ENCODE data around the gene UBN2.

Gene UBN2

DNA sequence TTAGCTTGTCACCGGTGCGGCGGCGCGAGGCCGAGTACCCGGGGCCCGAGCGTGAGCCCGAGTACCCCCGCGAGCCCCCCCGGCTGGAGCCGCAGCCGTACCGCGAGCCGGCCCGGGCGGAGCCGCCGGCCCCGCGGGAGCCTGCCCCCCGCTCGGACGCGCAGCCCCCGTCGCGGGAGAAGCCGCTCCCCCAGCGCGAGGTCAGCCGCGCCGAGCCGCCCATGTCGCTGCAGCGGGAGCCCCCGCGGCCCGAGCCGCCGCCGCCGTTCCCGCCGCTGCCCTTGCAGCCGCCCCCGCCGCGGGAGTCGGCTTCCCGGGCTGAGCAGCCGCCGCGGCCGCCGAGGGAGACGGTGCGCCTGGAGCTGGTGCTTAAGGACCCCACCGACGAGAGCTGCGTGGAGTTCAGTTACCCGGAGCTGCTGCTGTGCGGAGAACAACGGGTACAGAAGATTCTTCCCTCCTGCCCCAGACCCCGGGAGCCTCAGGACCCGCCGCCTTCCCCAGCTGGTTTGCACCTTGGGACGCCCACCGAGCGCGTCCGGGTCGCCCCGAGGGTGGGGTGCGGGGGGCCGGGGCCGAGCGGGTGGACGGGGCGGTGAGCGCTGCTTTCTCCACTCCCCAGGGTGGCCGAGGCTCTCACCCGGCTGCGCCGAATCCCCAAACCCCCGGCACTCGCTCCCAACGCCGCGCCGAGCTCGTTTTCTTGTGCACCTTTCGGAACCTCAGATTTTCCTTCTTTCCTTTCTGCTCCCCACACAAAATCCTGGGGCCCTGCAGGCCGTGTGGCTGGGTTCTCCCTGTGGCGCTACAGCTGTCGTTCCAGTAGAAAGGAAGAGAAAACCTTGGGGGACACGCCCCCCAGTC lies 708 bp downstream of the UBN2 start:
- in situ Hi-C loops (cut with MboI; ENCODE audit: low sequenced_read_pairs) = no loop called here

DNA sequence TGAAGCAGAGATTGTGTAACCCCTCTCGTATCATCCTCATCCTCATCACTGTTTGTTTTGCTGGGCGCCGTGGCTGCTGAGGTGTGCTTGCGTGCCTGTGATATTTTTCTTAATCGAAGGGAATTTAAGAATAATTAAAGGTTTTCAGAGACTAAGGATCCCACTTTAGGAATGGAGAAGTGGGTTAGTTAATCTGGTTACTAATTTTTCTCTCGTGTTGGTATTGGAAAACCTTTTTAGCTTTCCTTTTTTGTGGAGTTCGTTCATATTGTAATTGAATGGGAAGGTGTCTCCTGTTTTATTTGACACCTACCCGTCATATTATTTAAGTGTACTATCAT lies 1.3 kb downstream of the UBN2 start:
- in situ Hi-C loops (cut with MboI; ENCODE audit: low sequenced_read_pairs) = no loop called here

DNA sequence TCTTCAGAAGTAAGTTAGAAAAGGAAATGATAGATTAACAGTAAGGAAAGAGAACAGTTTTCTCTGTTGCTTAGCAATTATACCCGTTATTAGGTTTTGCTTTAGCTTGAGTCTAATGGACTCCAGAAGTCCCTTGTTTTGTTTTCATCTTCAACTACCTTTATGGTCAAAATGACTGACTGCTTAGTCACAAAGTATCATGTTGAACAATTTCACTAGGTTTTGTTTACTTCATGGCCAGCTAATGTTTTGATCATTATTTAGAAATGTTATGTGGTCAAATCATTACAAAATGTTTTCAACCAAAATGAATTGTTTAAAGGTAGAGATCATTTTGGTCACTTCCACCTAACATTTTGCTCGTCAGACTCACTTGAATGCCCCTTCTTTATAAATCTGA lies 1.9 kb downstream of the UBN2 start:
- in situ Hi-C loops (cut with MboI; ENCODE audit: low sequenced_read_pairs) = no loop called here

DNA sequence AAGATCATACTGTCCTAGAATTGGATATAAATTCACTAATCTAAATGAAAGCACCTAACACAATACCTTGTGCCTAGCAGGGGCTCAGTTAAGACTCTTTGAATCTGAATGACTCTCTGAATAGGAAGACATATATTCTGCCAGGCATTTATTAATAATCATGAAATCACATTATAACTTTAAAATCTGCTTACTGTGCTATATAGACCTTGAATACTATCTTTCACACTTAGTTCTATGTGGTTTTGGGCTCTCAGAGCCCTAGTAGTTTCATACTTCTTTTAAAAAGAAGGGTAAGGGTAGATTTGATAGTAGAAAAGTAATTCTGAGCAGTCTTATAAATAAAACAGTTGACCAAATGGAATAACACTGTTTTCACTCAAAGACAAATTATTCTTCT lies 10.2 kb downstream of the UBN2 start:
- in situ Hi-C loops (cut with MboI; ENCODE audit: low sequenced_read_pairs) = no loop called here

DNA sequence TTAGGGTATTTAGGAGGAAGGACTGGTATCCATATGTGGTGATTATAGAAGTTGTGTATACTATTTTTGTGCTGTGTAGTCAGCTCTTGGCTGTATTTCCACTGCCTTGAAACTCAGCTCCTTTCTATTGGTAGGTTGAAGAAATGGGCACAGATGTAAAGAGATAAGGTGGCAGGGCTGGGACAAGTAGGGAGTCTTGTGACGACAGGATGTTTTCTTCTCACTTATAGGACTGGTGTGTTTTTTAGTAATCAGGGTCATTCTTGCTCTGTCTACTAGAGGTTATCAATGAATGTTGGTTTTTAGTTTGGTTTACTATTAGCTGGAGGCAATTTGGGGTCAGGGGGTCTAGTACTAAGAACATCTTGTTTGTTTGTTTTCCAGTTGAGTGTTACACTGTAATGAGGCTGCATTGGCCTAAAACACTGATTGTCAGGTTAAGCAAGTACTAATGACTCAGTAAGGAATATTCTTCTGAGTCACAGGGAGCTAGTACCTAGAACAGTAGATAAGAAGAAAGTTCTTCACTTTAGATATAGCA lies 11.8 kb downstream of the UBN2 start:
- in situ Hi-C loops (cut with MboI; ENCODE audit: low sequenced_read_pairs) = no loop called here

DNA sequence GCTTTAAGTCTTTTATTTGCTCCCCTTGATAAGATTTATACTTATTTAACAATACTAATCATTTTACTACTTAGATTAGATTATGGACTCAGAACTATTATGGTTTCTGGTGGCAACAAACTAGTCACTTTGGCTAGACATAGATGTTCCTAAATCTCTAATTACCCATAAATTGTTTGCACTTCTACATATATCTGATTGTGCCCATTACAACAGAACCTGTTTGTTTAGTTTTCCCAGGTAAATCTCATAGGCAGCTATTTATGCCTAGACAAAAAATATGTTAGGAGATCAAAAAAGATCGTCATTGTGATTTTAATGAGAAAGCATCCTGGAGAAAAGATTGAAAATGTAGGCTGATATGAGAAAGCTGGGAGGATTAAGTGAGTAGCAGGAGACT lies 14.4 kb downstream of the UBN2 start:
- in situ Hi-C loops (cut with MboI; ENCODE audit: low sequenced_read_pairs) = no loop called here

DNA sequence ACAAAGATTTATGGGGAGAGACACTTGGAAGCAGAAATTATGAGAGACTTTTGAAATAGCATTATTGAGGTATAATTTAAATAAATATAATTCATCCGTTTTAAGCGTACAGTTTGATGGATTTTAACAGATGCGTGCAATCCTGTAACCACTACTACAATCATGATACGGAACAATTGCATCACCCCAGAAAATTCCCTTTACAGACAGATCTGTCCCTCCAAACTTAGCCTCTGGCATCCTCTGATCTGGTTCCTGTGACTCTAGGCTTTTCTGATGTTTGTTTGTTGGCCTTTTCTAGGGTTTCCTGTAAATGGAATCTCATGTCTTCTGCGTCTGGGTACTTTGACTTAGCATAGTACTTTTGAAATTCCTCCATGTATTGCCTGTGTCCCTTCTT lies 15.5 kb downstream of the UBN2 start:
- in situ Hi-C loops (cut with MboI; ENCODE audit: low sequenced_read_pairs) = no loop called here

DNA sequence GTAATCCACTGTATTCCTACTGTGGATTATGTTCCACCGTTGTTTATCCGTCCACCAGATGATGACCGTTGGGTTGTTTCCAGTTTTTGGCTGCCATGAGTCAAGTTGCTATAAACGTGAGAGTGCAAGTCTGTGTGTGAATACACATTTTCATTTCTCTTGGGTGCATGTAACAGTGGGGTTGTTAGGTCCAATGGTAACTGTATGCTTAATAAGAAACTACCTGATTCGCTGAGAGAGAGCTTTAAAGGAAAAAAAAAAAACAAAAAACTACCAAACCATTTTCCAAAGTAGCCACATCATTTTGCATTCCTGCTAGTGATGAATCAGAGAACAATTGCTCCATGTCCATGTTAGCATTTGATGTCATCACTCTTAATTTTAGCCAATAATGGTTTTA lies 15.9 kb downstream of the UBN2 start:
- in situ Hi-C loops (cut with MboI; ENCODE audit: low sequenced_read_pairs) = no loop called here

DNA sequence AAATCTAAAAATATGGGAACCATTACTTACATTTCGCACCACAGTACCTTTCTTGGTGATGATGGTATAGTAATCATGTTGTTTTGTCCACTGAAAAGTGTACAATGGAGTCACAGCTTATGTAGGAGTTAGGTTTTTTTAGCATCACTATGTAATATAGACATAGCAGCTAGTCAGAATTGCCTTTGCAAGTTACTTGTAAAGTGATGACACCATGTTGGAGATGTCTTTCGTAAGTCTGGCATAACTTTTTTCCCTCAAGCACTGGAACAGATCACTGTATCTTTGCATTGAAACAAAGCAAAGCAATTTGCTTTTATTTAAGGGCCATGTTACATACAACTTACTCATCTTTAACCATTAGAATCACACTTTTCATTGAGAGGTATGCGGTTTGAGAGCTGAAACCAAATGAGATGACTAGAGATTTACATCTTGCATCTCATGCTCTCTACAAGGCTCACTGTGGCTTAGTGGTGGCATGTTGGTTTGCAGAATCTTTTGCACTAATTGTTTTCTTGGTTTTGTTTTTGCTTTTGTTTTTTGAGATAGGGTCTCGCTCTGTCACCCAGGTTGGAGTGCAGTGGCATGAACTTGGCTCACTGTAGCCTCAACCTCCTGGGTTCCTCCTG lies 18.3 kb downstream of the UBN2 start:
- in situ Hi-C loops (cut with MboI; ENCODE audit: low sequenced_read_pairs) = no loop called here

DNA sequence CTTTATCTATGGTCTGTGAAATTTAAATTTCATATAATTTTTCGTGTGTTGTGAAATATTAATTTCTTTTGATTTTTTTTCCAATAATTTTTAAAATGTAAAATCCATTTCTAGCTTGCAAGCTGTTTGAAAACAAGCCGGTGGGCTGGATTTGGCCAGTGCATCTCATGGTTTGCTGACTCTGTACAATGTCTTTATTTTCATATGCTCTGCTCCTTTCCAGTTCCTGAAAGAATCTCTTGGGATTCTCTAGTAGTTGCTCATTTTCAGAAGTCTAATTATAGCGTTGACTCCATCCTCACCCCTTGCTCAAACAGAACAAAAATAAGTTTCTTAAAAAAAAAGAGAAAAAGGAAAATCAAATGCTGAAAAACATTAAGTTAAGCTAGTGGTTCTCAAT lies 21.4 kb downstream of the UBN2 start:
- in situ Hi-C loops (cut with MboI; ENCODE audit: low sequenced_read_pairs) = no loop called here

DNA sequence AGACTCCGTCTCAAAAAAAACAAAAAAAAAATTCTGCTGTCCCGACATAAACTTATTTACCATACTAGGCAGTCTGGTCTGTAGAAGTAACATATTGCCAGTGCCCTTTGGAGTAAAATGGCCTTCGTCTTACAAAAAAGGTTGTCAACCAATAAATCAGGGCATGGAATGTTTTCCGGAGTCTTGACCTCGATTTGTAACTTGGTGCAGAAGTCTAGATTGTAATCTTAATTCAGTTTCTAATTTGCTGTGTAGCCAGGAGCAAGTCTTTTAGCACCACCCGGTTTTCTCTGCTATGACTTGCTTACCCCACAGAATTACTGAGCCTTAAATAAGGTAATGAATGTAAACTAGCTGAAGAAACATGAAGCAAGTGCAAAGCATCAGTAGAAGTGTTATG lies 23.2 kb downstream of the UBN2 start:
- in situ Hi-C loops (cut with MboI; ENCODE audit: low sequenced_read_pairs) = no loop called here

DNA sequence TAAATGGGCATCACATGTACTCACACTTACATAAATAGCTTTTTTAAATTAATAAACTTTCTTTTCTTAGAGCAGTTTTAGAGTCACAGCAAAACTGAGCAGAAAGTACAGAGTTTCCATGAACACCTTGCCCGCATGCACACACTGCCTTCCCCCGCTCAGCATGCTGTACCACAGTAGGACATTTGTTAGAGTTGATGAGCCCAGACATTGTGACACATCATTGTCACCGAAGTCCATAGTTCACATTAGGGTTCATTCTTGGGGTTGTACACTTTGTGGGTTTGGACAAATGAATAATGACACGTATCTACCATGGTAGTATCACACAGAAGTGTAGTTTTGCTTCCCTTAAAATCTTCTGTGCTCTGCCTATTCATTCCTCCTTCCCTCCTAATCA lies 23.7 kb downstream of the UBN2 start:
- in situ Hi-C loops (cut with MboI; ENCODE audit: low sequenced_read_pairs) = no loop called here

DNA sequence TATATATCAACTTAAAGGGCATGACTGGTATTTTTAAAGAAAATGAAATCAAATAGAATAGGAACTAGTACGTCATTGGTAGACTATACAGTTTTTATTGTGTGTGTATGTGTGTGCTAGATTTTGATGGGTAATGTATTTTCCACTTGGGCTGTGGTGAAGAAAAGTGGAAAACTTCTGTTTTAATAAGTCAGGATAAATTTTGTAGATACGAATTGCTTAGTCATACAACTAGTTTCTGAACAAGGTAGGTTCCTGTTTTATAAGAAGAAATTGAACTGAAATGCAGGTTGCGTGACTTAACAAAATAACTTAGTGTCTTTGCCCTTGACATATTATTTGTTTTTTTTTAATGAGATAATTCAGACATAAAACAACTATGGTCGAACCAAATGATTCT lies 24.3 kb downstream of the UBN2 start:
- in situ Hi-C loops (cut with MboI; ENCODE audit: low sequenced_read_pairs) = no loop called here

DNA sequence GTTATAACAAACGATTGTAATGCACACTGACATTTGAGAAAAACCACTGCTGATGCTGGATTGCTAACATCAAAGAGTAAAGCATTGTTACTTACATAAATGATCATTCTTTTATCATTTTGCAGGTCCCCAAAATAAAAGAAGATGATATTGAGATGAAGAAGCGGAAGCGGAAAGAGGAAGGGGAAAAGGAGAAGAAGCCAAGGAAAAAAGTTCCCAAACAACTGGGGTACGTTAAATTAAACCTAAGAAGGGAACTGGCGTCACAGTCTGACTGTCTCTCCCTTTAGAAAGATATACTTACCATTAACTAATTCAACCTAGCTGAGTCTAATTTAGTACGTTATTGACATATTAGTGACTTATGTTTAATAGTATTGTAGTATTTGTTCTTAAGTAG lies 28.1 kb downstream of the UBN2 start:
- in situ Hi-C loops (cut with MboI; ENCODE audit: low sequenced_read_pairs) = no loop called here

DNA sequence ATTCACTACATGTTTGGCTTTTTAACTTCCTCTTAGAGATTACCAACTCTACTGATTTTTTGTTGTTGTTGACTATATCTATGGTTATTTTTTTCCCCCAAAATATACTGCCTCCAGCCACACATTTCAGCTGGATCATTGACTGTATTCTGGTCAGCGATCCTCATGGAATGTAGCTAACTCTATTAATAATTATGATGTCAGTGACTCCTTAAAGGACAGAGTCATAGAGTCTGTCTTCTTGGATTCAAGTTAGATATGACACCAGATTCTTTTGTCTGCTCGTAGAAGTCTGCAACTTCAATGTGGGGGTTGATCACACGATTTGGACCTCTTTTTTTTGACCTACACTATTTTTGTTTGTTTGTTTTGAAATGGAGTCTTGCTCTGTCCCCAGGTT lies 33.2 kb downstream of the UBN2 start:
- in situ Hi-C loops (cut with MboI; ENCODE audit: low sequenced_read_pairs) = no loop called here

DNA sequence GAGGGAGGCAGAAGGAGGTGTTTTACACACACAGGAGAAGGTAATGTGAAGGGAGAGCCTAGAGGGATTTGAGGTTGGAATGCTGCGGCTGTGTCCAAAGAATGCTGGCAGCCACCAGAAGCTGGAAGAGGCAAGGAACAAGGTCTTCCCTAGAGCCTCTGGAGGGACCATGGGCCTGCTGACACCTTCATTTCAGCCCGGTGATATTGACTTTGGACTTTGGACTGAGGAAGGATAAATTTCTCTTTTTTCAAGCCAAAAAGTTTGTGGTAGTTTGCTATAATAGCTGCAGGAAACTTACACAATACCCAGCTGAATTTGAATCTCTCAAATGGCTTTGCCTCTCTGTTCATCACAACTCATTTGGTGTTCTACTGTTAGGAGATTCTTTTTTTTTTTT lies 34.6 kb downstream of the UBN2 start:
- in situ Hi-C loops (cut with MboI; ENCODE audit: low sequenced_read_pairs) = no loop called here

DNA sequence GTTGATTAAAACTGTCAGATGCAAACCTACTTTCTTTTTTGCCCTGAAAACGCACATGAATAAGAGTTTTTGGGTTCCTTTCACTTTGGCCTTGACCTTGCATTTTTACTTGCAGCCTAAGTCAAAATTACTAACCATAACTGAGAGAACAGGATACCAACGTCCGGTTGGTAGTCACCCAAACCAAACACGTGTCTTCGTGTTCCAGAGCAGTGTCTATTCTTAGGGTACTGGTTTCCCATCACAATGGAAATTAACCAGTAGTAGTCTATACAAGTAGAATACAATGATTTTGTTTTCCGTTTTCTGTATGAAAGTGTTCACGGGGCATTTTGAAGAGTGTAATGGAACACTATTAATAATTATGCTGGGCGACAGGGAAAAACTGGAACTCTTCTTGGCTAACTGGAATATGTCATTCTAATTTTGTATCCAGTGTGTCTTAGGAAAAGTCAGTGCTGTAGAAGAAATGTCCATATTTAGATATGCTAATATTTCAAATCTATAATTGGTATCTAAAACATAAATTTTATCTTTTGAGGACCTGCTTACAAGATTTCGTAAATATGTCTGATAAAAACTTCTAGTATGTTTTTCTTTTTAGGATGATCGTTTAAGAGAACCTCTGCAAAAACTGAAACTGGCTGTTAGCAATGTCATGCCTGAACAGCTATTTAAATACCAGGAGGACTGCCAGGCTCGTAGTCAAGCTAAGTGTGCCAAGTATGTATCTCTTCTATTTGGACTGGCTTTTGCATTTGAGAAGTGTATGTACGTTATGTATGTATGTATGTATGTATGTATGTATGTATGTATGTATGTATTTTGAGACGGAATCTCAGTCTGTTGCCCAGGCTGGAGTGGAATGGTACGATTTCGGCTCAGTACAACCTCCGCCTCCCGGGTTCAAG lies 40.9 kb downstream of the UBN2 start:
- in situ Hi-C loops (cut with MboI; ENCODE audit: low sequenced_read_pairs) = no loop called here

DNA sequence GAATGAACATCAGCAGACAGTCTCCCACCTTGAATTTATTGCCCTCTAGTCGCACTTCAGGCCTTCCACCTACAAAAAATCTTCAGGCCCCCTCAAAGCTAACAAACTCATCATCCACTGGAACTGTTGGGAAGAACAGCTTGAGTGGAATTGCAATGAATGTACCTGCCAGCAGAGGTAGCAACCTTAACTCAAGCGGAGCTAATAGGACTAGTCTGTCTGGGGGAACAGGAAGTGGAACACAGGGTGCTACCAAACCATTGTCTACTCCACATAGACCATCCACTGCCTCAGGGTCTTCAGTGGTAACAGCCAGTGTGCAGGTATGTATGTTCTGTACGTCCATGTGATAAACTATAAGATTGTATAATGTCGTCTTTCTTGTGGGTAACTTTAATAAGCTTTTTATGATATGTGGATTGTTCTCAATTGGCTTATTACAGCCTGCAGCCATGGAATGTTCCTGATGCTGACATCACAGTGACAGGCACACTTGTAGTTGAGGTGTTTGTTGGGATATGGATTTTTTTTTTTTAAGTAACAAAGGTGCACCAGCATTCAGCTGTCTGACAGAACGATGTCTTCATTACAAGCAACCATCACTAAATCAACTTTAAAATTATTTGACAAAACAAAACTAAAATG lies 53.3 kb downstream of the UBN2 start:
- in situ Hi-C loops (cut with MboI; ENCODE audit: low sequenced_read_pairs) = no loop called here

DNA sequence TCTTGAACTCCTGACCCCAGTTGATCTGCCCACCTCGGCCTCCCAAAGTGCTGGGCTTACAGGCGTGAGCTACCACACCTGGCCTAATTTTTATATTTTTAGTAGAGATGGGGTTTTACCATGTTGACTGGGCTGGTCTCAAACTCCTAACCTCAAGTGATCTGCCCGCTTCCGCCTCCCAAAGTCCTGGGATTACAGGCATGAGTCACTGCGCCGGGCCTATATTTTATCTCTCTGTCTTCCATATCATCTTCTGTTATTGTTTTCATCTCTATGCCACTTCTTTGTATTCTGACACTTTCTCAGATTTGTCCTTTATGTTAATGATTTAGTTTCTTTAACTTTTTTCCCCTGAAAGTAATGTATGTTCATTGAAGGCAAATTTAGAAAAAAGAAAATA lies 55.1 kb downstream of the UBN2 start:
- in situ Hi-C loops (cut with MboI; ENCODE audit: low sequenced_read_pairs) = no loop called here

DNA sequence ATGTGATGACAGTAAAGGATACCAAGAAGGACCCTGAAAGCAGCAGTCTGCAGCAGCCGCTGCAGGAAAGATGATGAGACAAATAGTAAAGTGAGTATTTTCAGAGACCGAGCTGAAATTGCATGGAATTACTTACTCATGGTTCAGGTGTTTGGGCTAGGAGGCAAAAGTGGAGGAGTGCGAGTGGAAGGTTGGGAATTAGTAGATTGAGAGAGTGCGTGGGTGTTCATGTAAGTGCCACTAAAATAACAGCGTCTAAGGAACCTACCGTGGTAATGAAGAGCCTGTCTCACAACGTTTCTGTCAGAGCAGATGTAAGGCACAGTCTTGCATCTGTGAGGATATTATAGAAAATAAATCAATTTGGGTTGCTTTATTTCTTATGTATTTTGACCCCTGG lies 61.8 kb downstream of the UBN2 start:
- in situ Hi-C loops (cut with MboI; ENCODE audit: low sequenced_read_pairs) = no loop called here

DNA sequence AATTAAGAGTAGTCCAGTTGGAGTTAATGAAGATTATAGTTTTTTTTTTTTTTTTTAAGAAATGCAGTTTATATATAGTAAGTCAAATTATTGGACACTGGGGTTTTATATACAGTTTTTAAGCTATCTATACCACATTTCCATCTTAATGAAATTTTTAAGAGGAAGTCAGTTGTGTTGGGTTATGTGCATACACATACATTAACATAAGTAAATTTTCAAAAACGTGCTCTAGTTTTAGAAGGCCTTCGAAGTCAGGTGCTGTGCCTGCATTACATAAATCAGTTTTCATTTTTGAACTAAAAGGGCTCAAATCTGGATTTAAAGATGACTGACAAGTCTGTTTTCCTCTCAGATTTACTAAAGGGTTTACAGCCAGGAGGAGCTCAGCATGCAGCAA lies 62.5 kb downstream of the UBN2 start:
- in situ Hi-C loops (cut with MboI; ENCODE audit: low sequenced_read_pairs) = no loop called here
